ENCODE results near the gene CACNA1D. TPM values are rescaled to one million over a fixed set of nuclear protein-coding genes. Genes with fewer than 3 reads are reported as not detected.

CACNA1D gene
- total RNA-seq, 1 donor from 2014 or later, result 1.9 TPM

DNA sequence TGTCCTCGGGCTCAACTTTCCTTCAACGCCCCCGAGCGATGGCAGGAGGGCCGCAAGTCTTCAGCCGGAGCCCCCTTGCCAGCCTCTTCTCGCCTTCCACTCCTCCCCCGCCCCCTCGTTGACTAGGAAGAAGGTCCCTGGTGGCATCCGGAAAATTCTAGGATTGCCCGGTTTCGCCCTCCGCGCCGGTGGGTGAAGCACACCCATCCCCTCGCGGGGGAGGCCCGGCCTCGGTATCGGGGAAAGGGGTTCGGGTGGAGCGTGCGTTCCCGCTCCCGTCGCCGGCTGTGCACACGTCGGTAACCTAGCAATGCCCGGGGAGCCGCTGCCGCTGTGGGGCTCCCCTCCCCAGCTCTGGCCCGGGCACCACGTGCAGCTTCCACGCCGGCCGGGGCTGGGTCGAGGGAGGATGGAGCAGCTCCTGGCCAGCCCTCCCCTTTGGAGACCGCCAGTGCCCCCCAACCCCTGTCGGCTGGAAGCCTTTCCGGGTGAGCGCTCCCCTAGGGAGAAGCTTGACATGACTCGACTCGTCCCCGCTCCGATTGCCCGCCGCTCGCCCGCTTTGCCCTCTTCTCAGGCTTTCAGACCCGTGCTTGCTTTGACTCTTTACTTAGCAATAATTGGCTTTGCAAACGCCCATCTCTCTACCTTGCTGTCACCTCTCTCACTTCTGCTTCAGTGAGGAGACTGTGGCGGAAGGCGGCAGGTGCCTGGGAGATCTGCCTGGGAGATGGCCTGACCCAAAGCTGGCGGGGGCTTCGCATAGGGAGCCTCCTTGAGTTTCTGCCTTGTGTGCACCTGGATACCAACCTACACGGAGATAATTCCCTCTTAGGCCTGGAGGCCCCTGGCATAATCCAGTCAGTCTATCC, 1.3 kb downstream of the CACNA1D start:
- intact Hi-C loops (cut with micrococcal nuclease), result no loop called here
- H3K36me3 Mint-ChIP-seq (ENCODE audit: low read depth), result no peaks in the 10 kb centered on the region
- H3K27me3 Mint-ChIP-seq, result peaks cover 50% of the 10 kb centered on the region
- peaks cover 19% of the 10 kb centered on the region for H3K4me1 Mint-ChIP-seq
- DNase-seq, result peak; percentile 25
- ATAC-seq (ENCODE audit: low read depth), result peak; percentile 43
- ChIA-PET CTCF (no interaction called here), POLR2A (no interaction called here)
- TF ChIP-seq, protein P1, sequence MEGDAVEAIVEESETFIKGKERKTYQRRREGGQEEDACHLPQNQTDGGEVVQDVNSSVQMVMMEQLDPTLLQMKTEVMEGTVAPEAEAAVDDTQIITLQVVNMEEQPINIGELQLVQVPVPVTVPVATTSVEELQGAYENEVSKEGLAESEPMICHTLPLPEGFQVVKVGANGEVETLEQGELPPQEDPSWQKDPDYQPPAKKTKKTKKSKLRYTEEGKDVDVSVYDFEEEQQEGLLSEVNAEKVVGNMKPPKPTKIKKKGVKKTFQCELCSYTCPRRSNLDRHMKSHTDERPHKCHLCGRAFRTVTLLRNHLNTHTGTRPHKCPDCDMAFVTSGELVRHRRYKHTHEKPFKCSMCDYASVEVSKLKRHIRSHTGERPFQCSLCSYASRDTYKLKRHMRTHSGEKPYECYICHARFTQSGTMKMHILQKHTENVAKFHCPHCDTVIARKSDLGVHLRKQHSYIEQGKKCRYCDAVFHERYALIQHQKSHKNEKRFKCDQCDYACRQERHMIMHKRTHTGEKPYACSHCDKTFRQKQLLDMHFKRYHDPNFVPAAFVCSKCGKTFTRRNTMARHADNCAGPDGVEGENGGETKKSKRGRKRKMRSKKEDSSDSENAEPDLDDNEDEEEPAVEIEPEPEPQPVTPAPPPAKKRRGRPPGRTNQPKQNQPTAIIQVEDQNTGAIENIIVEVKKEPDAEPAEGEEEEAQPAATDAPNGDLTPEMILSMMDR (IDR thresholded peaks at IDR 0.05), result no peak
- no peak overlapping the region for H3K27ac Mint-ChIP-seq
- no peaks in the 10 kb centered on the region for H3K9me3 Mint-ChIP-seq
- peak overlapping the region; percentile 78 for H3K4me3 Mint-ChIP-seq

DNA sequence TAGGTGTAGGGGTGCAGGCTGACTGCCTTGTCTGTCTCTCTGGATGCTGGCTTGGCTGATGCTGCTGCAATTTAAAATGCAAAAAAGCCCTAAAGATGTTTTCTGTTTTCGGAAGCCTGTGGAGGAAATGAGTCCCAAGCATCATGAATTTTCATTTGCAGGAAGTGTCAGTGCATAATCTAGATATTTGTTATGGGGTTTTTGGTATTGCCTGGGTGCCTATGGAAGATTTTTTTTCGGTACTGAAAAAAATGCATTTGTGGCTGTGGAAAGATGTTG, 1.9 kb downstream of the CACNA1D start:
- CTCF ChIA-PET, result no interaction called here
- ATAC-seq (ENCODE audit: low read depth), result no peak
- Mint-ChIP-seq H3K9me3 (no peaks in the 10 kb centered on the region), H3K27me3 (peaks cover 55% of the 10 kb centered on the region), H3K4me3 (peak overlapping the region; percentile 78), H3K36me3 (ENCODE audit: low read depth) (no peaks in the 10 kb centered on the region), H3K4me1 (peaks cover 19% of the 10 kb centered on the region), H3K27ac (no peak overlapping the region)
- no peak for DNase-seq
- TF ChIP-seq, protein P1 (IDR thresholded peaks at IDR 0.05), result no peak
- POLR2A ChIA-PET, result no interaction called here
- intact Hi-C loops (cut with micrococcal nuclease), result no loop called here

DNA sequence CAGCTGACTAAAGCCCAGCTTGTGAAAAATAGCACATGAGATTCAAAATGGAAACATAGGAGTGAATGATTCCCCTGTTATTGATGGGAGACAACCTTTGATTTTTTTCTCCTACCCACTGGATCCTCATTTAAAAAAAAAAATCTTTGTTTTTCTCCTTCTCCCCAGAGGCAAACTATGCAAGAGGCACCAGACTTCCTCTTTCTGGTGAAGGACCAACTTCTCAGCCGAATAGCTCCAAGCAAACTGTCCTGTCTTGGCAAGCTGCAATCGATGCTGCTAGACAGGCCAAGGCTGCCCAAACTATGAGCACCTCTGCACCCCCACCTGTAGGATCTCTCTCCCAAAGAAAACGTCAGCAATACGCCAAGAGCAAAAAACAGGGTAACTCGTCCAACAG, 2.6 kb downstream of the CACNA1D start:
- ChIA-PET POLR2A (no interaction called here), CTCF (no interaction called here)
- TF ChIP-seq, protein P1 (IDR thresholded peaks at IDR 0.05), result no peak
- no peaks in the 10 kb centered on the region for H3K36me3 Mint-ChIP-seq (ENCODE audit: low read depth)
- intact Hi-C loops (cut with micrococcal nuclease), result no loop called here
- peaks cover 50% of the 10 kb centered on the region for H3K27me3 Mint-ChIP-seq
- no peak for DNase-seq
- H3K27ac Mint-ChIP-seq, result no peak overlapping the region
- ATAC-seq (ENCODE audit: low read depth), result no peak
- peaks cover 19% of the 10 kb centered on the region for H3K4me1 Mint-ChIP-seq
- H3K9me3 Mint-ChIP-seq, result no peaks in the 10 kb centered on the region
- no peak overlapping the region for H3K4me3 Mint-ChIP-seq

DNA sequence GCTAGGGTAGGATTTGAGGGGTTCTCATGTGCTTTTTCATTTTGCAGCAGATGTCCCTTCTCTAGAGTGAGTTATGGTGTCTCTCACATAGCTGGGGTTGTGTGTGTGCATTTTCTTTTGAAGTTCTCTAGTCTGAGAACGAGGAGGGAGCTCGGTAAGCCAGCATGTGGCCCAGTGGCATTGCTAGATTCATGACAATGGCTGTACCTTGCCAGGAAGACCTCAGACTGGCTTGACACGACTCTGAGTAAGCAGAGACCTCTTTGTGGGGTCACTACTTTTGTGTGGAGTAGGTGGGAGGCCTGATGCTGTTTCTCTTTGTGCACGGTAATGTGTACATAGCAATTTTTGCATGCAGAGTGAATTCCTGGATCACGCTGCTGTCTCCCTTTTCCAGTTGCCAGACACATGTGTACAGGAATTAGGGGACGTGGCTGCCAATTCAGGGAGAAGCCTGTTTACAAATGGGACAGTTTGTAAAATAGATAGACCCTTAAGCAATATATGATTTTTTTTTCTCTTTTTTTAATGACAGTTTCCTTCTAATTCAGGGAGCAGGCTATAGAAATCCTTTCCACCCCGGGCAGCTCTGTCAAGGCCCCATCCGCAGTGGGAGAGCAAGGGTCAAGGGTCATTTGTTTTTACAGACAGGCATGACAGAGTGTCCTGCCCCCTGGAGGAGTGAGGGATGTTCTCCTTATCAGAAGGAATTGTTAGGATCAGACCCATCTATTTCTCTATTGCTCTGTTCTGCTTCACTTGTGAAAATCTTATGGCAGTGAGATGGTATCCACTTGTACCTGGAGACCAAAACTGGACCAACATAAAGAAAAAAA, 4.6 kb downstream of the CACNA1D start:
- H3K36me3 Mint-ChIP-seq (ENCODE audit: low read depth), result no peaks in the 10 kb centered on the region

More for the DNA sequence above, 4.6 kb downstream of the CACNA1D start:
- peaks cover 16% of the 10 kb centered on the region for H3K4me1 Mint-ChIP-seq
- DNase-seq (no peak), ATAC-seq (ENCODE audit: low read depth) (no peak)
- CTCF ChIA-PET, result no interaction called here
- no peak overlapping the region for H3K4me3 Mint-ChIP-seq
- POLR2A ChIA-PET, result no interaction called here
- H3K9me3 Mint-ChIP-seq, result no peaks in the 10 kb centered on the region
- intact Hi-C loops (cut with micrococcal nuclease), result no loop called here
- H3K27me3 Mint-ChIP-seq, result peaks cover 39% of the 10 kb centered on the region
- no peak overlapping the region for H3K27ac Mint-ChIP-seq
- TF ChIP-seq, protein P1 (IDR thresholded peaks at IDR 0.05), result no peak

Data from activated B cell treated with CpG ODN at 0.5 μM for 24 hours (primary cell).